GM12892 (cell line): ENCODE measurements around the gene DNM3.

Experiments used
- DNase-seq: peaks from one replicate; pipeline ENCODE4 v3.0.0; 2011; ENCODE audit not compliant: insufficient read length
- FAIRE-seq: peaks from 2 replicates; lab custom pipeline; 2011; peaks lifted over from hg19 to GRCh38; lab: Jason Lieb, UNC
- POLR2A ChIP-seq: IDR thresholded peaks from 2 replicates; pipeline ENCODE4 v1.6.1; 2011; ENCODE audit warnings: low read depth, low read length, control low read depth
- POLR2AphosphoS5 ChIP-seq: IDR thresholded peaks from 2 replicates; pipeline ENCODE4 v1.6.1; 2011; ENCODE audit warnings: low read depth, low read length, control low read depth
- TAF1 ChIP-seq: IDR thresholded peaks from 2 replicates; pipeline ENCODE4 v1.6.1; 2011; ENCODE audit warnings: low read depth, mild to moderate bottlenecking, control low read depth, low read length, borderline replicate concordance

The DNM3 gene

DNA sequence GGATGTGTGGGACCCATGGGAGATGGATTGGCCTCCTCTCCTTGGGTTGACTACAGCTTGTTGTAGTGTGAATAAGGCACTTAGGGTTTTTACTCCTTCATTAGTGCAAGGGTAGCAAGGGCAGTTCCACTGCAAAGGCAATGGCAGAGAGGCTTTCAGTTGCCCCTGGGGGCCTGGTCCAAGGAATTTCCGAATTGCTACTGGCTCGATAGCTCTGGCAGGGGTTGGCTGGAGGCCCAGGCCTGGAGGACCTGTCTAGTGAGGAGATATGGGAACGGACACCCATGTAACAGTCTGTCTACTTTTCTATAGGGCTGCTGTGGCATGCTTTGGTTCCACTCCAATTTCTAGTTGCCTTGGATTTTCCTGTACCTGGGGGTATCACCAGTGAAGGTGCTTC is 360.3 kb downstream of the DNM3 start:
- TF ChIP-seq POLR2AphosphoS5: no peak
- TF ChIP-seq POLR2A: no peak
- no peak for TF ChIP-seq TAF1
- DNase-seq (no peak), FAIRE-seq (no peak)

DNA sequence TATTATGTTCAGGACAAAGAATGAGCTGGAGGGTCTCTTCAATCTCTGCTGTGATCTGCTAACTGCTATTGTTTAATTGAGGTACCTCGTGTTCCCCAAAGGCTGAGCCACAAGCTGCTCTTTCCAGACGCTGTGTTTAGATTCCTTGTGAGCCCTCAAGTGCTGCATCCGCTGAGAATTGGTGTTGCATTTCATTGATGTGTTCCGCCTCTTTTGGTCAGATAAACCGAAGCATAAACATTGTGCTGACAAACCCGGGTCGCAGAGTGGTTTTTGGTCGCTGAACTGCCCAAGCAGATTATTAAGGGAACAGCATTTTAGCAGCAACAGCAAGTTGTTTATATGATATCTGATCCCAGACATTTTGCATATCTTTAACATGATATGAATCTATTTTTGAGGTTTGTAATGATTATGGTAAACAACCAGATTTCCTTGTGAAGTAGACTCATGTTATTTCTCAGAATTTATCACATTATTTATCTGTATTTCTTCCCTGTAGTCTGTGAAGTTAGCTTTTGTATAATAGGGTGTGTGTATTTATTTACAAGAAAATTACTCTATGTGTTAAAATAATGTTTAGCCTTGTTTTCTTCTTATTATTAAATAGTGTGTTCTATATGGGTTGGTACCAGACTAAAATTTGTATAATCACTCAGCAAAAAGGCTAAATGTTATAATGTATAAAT is 362.0 kb downstream of the DNM3 start:
- no peak for FAIRE-seq
- no peak for DNase-seq
- TF ChIP-seq TAF1: no peak
- no peak for TF ChIP-seq POLR2A
- TF ChIP-seq POLR2AphosphoS5: no peak

DNA sequence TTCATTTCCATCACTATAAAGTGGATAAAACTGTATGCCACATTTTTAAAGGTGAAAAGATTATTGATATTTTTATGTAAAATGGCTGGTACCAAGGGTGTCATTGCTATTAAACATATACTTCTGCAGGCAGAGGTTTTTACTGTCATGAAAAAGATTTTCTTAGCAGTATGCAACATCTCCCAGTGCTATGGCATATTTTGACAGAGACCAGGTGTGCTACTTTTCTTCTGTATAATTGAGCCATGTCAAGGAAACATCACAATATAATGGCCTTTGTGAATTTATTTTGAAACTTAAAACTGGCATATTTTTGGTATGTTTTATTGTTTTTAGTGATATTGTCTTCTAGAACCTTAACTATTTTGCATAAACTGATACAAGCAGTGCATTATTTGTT is 362.6 kb downstream of the DNM3 start:
- DNase-seq (no peak), FAIRE-seq (no peak)
- TF ChIP-seq POLR2A: no peak
- no peak for TF ChIP-seq TAF1
- TF ChIP-seq POLR2AphosphoS5: no peak

DNA sequence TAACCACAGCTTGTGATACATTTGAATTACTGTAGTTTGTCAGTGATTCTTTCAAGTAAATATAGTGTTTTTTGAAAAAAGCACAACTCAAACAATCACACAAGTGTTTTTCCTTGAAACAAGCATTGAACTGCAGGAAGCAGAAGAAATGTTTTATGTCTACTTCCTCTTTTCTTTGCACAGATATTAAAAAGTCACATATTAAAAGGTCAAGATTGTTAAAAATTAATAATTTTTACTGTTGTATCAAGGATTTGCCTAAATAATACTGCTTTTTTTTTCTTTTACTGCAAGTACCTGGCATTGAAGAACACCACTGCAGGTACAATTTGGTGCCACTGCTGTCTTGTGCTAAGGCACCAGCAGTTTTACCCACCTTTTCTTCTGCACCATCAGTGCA is 365.0 kb downstream of the DNM3 start:
- FAIRE-seq (no peak), DNase-seq (no peak)
- TF ChIP-seq POLR2AphosphoS5 (no peak), POLR2A (no peak)

DNA sequence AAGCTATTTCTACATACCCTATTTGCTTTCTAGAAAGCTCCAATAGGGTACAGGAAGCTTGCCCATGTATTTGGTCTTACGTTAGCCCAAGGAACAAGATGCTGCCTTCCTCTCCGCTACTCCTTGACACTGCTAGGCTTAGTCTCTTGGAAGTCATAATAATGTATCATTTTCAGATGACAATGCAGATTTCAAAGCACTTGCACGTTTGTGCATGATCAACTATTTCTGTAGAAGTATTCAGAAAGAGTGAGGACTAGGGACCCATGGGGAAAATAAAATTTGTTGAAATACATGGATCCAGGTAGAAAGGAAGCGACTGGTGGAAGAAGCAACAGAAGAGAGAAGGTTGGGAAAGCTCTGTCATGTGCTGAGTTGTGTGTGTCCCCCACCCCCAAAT is 367.3 kb downstream of the DNM3 start:
- no peak for DNase-seq
- FAIRE-seq: no peak
- TF ChIP-seq TAF1 (no peak), POLR2AphosphoS5 (no peak), POLR2A (no peak)

DNA sequence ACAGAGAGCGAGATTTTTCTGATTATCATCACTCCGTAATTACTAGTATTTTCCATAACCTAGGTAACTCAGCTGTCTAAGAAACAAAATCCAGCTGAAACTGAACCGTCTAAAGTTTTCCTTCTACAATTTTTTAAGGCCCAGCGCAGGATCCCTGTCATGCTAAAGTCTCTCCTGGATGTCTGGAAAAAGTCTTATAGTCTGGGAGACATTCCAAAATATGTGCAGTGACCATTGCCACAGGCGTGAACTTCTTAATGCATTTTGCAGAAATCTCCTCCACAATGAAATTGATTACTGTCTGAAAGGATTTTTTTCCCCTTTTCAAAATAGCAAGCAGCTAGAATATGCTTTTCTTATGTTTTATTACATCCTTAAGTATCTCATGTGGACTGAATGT is 369.9 kb downstream of the DNM3 start:
- DNase-seq (no peak), FAIRE-seq (no peak)
- no peak for TF ChIP-seq TAF1
- no peak for TF ChIP-seq POLR2AphosphoS5
- no peak for TF ChIP-seq POLR2A

DNA sequence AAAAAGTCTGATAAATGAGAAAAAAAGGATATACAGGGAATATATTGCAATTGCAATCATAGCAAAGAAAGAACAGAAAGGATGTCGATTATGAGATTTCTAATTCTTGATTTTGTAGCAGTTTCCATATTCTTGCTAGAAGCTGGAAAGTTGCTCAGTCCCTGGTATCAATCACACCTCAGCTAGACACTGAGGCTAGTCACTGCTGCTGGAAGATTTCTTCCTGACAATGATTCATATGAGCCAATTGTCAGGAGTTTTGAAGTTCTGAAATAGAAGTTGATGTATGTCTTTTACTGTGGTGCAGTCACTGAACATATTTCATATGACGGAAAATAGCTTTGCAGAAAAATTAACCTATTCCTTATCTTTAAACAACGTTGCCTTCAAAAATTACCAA is 370.8 kb downstream of the DNM3 start:
- no peak for FAIRE-seq
- TF ChIP-seq POLR2A: no peak
- no peak for TF ChIP-seq TAF1
- no peak for TF ChIP-seq POLR2AphosphoS5
- DNase-seq: no peak

DNA sequence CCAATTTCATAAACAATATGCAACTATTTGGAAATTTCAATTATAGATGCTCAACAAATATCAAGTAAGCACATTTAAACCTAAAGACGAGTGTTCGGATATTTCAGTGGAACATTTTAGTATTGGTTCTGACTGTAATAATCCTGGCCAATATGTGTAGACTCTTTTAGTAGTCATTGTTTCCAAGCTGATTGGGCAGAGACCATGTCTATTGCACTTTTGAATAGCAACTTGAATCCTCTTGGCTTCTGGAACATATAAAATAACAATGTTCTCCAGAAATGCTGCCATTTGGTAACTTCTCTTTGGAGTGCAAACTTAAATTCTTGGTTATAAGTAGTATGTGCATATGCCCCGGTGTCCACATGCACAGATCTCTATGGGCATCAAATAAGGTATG is 373.7 kb downstream of the DNM3 start:
- TF ChIP-seq POLR2AphosphoS5 (no peak), TAF1 (no peak), POLR2A (no peak)
- DNase-seq: no peak
- no peak for FAIRE-seq

DNA sequence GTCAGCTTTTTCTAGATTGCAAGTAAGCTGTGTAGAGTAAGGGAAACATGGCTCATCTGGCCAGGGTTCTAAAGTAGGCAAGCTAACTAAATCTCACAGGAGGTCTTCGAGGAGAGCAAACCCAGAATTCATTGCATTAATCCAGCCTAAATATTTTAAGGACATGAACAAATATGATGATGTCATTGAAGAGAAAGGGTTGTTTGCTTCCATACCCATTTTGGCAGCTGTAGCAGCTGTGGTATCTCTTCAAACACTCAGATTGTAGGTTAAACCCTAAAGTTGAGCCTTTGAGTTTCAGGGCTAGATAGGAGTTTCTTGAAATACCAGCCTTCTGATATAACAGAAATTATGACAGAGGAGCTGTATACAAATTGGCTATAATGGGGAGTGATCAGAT is 378.7 kb downstream of the DNM3 start:
- no peak for FAIRE-seq
- no peak for DNase-seq
- TF ChIP-seq POLR2AphosphoS5: no peak
- TF ChIP-seq TAF1: no peak
- no peak for TF ChIP-seq POLR2A

DNA sequence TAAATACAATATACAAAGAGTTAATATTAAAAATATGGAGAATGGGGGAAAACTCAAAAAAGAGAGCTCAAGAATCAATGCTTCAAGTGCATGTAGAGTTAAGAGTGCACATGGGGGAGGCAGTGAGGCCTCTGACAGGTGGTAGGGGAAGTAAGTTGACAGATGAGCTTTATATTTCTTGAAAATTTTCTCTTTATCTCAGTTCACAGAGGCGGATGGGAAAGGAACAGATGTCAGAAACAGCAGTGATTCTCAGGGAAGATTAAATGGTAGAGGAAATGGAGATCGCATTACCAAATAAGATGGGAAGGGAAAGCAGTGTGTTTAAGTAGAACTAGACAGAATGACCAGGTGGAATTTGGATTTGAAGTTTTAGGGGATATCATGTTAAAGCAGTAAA is 379.1 kb downstream of the DNM3 start:
- no peak for TF ChIP-seq POLR2A
- FAIRE-seq: no peak
- DNase-seq: no peak

DNA sequence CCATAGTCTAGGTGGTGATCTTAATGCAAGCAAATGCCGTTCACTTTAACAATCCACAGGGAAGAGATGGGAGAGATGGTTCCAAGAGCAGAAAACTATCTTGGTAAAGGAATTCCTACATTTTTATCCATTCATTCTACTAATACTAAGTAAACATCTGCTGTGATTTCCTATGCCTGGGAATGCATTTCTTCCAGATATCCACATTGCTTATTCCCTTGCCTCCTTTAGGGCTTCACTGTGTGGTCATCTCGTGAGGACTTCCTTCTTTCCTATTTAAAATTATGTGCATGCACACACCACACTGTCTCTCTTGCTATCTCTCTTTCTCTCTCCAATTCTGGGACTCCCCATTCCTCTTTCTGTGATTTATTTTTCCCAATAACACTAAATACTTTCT is 380.1 kb downstream of the DNM3 start:
- TF ChIP-seq TAF1: no peak
- no peak for TF ChIP-seq POLR2AphosphoS5
- TF ChIP-seq POLR2A: no peak
- no peak for FAIRE-seq
- no peak for DNase-seq

DNA sequence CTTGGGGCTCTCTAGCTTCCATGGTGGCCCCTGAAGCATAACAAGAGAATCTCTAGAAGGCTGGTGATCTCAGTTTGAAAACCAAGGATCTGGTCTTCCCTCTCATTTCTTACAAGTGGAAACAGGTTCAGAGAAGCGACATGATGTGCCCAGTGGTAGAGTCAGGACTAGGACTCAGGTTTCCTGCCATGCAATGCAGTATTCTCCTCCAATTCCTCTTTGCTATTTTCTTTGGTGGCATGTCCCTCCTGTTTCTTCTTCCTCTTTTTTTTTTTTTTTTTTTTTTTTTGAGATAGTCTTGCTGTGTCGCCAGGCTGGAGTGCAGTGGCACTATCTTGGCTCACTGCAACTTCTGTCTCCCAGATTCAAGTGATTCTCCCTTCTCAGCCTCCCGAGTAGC is 383.6 kb downstream of the DNM3 start:
- no peak for FAIRE-seq
- no peak for DNase-seq
- no peak for TF ChIP-seq POLR2A
- no peak for TF ChIP-seq TAF1
- no peak for TF ChIP-seq POLR2AphosphoS5

DNA sequence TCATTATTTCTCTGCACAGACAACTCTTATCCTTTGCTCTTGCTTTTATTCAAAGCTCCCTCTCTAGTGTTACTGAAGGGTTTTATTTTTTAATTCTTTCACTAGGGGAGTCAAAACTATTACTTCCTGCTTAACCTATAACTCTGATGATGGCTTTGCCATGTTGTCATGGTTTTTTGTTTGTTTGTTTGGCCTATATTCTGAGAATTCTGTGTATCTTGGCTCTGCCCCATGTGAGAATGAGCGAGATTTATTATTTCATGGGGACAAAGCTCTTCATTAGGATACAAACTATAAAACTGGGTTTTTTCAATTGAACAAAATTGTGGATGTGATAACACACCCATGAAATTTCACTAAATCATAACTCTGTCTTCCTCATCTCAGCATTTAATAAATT is 388.6 kb downstream of the DNM3 start:
- FAIRE-seq: no peak
- no peak for DNase-seq
- no peak for TF ChIP-seq POLR2AphosphoS5
- TF ChIP-seq POLR2A: no peak
- no peak for TF ChIP-seq TAF1

DNA sequence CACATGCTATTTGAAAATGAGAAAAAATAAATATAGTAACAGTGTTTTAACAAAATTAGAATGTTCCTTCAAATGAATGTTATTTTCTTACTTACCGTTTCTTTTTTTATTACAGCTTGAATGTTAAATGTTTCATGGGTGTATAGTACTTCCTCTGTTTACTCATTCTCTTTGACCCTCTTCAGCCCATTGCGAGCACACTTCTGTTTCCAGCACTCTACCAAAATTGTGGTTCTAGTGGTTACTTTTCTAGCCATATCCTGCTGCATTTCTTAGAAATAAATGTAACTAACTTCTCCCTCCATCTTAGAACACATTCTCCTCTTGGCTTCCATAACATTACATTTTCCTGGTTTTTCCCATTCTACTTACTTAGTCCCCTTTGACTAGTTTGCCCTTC is 389.2 kb downstream of the DNM3 start:
- DNase-seq (no peak), FAIRE-seq (no peak)
- TF ChIP-seq TAF1: no peak
- no peak for TF ChIP-seq POLR2A
- TF ChIP-seq POLR2AphosphoS5: no peak
